Right atrium auricular region (tissue), 2 donors: ENCODE results near the gene VAV3. TPM values are rescaled to one million over a fixed set of nuclear protein-coding genes. Genes with fewer than 3 reads are reported as not detected.

ENCODE experiments used
- DNase-seq: peaks from one replicate; pipeline ENCODE4 v3.0.0-alpha.2; 2019; ENCODE audit warnings: low spot score
- H3K27ac ChIP-seq, 2 donors: fragments of 200-600 bp; sonication (generic); 1 replicate in 1 of 2; 2 replicates in 1 of 2; pipeline ENCODE4 v1.5.1; 2016 to 2019
- H3K27me3 ChIP-seq, 2 donors: fragments of 200-600 bp; sonication (generic); one replicate each; pipeline versions ENCODE4 v1.5.1 to v1.6.0; 2017 to 2019
- H3K36me3 ChIP-seq: fragments of 200-600 bp; sonication (generic); one replicate; pipeline ENCODE4 v1.5.1; 2016
- H3K4me1 ChIP-seq, 2 donors: fragments of 200-600 bp; sonication (generic); one replicate each; pipeline versions ENCODE4 v1.5.1 to v1.6.0; 2017 to 2019
- H3K4me3 ChIP-seq, 2 donors: fragments of 200-600 bp; sonication (generic); 1 replicate in 1 of 2; 2 replicates in 1 of 2; pipeline ENCODE4 v1.5.1; 2017 to 2019; ENCODE audit warnings: mild to moderate bottlenecking in 1 of 2, moderate library complexity in 1 of 2
- H3K9me3 ChIP-seq, 2 donors: fragments of 200-600 bp; sonication (generic); one replicate each; pipeline ENCODE4 v1.5.1; 2019
- CTCF ChIP-seq, 2 donors: fragments of 200-600 bp; sonication (generic); IDR thresholded peaks; one replicate each; pipeline ENCODE4 v1.5.1; 2019; ENCODE audit warnings: antibody characterized with exemption in 2 of 2
- total RNA-seq, 2 donors: library from RNA; depleted of rRNA; stranded (reverse); fragments of >200 nt; gene quantifications; one replicate each; pipeline ENCODE4 v1.1.0, GENCODE V29; 2016

Gene VAV3
- total RNA-seq, 2 donors from 2014 or later = 2.0 to 2.8 TPM

- H3K4me1 ChIP-seq = no peaks in the 10 kb centered on the region
- H3K36me3 ChIP-seq = no peaks in the 10 kb centered on the region
- H3K27ac ChIP-seq = no peak overlapping the region
- no peak for DNase-seq
- no peaks in the 10 kb centered on the region for H3K27me3 ChIP-seq
- no peak overlapping the region for H3K4me3 ChIP-seq
- TF ChIP-seq CTCF (IDR thresholded peaks at IDR 0.05) = no peak
- peaks cover 0 to 10% of the 10 kb centered on the region in 2 donors for H3K9me3 ChIP-seq
Observed at GRCh38 chr1:107670397-107671040, 294.5 kb downstream of the VAV3 start.

- no peak for TF ChIP-seq CTCF (IDR thresholded peaks at IDR 0.05)
- Histone ChIP-seq H3K4me3 (no peak overlapping the region), H3K4me1 (no peaks in the 10 kb centered on the region), H3K27me3 (no peaks in the 10 kb centered on the region), H3K36me3 (no peaks in the 10 kb centered on the region), H3K9me3 (peaks cover 0 to 7% of the 10 kb centered on the region in 2 donors), H3K27ac (no peak overlapping the region)
- DNase-seq = no peak
Observed at GRCh38 chr1:107669996-107670395, 295.0 kb downstream of the VAV3 start.

- Histone ChIP-seq H3K27ac (no peak overlapping the region), H3K36me3 (no peaks in the 10 kb centered on the region), H3K4me3 (no peak overlapping the region), H3K4me1 (no peaks in the 10 kb centered on the region), H3K27me3 (no peaks in the 10 kb centered on the region), H3K9me3 (no peaks in the 10 kb centered on the region)
- DNase-seq = no peak
- no peak for TF ChIP-seq CTCF (IDR thresholded peaks at IDR 0.05)
Observed at GRCh38 chr1:107668762-107669161, 296.2 kb downstream of the VAV3 start.

GRCh38 chr1:107666493-107666892 lies 298.5 kb downstream of the VAV3 start:
- Histone ChIP-seq H3K27ac (no peak overlapping the region), H3K4me1 (no peaks in the 10 kb centered on the region), H3K4me3 (no peak overlapping the region), H3K27me3 (no peaks in the 10 kb centered on the region), H3K9me3 (no peaks in the 10 kb centered on the region), H3K36me3 (no peaks in the 10 kb centered on the region)
- TF ChIP-seq CTCF (IDR thresholded peaks at IDR 0.05) = no peak
- no peak for DNase-seq

GRCh38 chr1:107664982-107665925 lies 299.7 kb downstream of the VAV3 start:
- H3K36me3 ChIP-seq = no peaks in the 10 kb centered on the region
- H3K27ac ChIP-seq = no peak overlapping the region
- no peaks in the 10 kb centered on the region for H3K9me3 ChIP-seq
- H3K4me1 ChIP-seq = no peaks in the 10 kb centered on the region
- H3K4me3 ChIP-seq = no peak overlapping the region
- TF ChIP-seq CTCF (IDR thresholded peaks at IDR 0.05) = no peak
- no peak for DNase-seq
- H3K27me3 ChIP-seq = no peaks in the 10 kb centered on the region
